Glutamatergic neuron (in vitro differentiated cells): ENCODE results near the gene MFRP. TPM values are rescaled to one million over a fixed set of nuclear protein-coding genes. Genes with fewer than 3 reads are reported as not detected.

Experiments used
- DNase-seq: peaks from one replicate; pipeline ENCODE4 v3.0.0; 2022
- H3K27ac Mint-ChIP-seq: one replicate; pipeline ENCODE4 v1.8.0; 2020; ENCODE audit warnings: mild to moderate bottlenecking, mixed read lengths, inconsistent platforms; ENCODE audit not compliant: unreplicated experiment
- H3K27me3 Mint-ChIP-seq: one replicate; pipeline ENCODE4 v1.8.0; 2020; ENCODE audit warnings: mild to moderate bottlenecking, moderate library complexity, mixed read lengths, inconsistent platforms; ENCODE audit not compliant: unreplicated experiment
- H3K36me3 Mint-ChIP-seq: one replicate; pipeline ENCODE4 v1.8.0; 2020; ENCODE audit warnings: mild to moderate bottlenecking, mixed read lengths, inconsistent platforms; ENCODE audit not compliant: unreplicated experiment
- H3K4me1 Mint-ChIP-seq: one replicate; pipeline ENCODE4 v1.8.0; 2020; ENCODE audit warnings: mild to moderate bottlenecking, low read depth, mixed read lengths, inconsistent platforms; ENCODE audit not compliant: unreplicated experiment
- H3K4me3 Mint-ChIP-seq: one replicate; pipeline ENCODE4 v1.8.0; 2020; ENCODE audit warnings: mild to moderate bottlenecking, mixed read lengths, inconsistent platforms; ENCODE audit not compliant: unreplicated experiment
- H3K9me3 Mint-ChIP-seq: one replicate; pipeline ENCODE4 v1.8.0; 2020; ENCODE audit warnings: mild to moderate bottlenecking, moderate library complexity, mixed read lengths, inconsistent platforms; ENCODE audit not compliant: unreplicated experiment
- CTCF ChIP-seq: fragments of 200-600 bp; sonication (generic); IDR thresholded peaks from one replicate; pipeline ENCODE4 v1.5.0; 2021; ENCODE audit not compliant: partially characterized antibody, unreplicated experiment
- total RNA-seq: library from RNA; stranded (reverse); fragmentation: NEBNext Ultra II Directional; extraction: Animal tissue kit (Norgen Biotek cat#: 25700); gene quantifications from one replicate; pipeline ENCODE4 v1.2.1, GENCODE V29; 2021; ENCODE audit not compliant: unreplicated experiment

Gene MFRP
- total RNA-seq, 1 donor from 2014 or later, result not detected

GRCh38 chr11:119339589-119340334 is 6.7 kb downstream of the MFRP start:
- H3K4me3 Mint-ChIP-seq, result peak overlapping the region; percentile 52
- peak; percentile 89 for DNase-seq
- peaks cover 17% of the 10 kb centered on the region for H3K27me3 Mint-ChIP-seq
- peaks cover 8% of the 10 kb centered on the region for H3K4me1 Mint-ChIP-seq
- no peaks in the 10 kb centered on the region for H3K36me3 Mint-ChIP-seq
- peaks cover 4% of the 10 kb centered on the region for H3K9me3 Mint-ChIP-seq
- no peak overlapping the region for H3K27ac Mint-ChIP-seq
- TF ChIP-seq CTCF, result peak; percentile 99

GRCh38 chr11:119338965-119339588 is 7.4 kb downstream of the MFRP start:
- no peak for DNase-seq
- Mint-ChIP-seq H3K4me3 (peak overlapping the region; percentile 52), H3K4me1 (peaks cover 10% of the 10 kb centered on the region), H3K9me3 (peaks cover 5% of the 10 kb centered on the region), H3K27ac (no peak overlapping the region), H3K36me3 (no peaks in the 10 kb centered on the region), H3K27me3 (peaks cover 17% of the 10 kb centered on the region)
- no peak for TF ChIP-seq CTCF

- H3K36me3 Mint-ChIP-seq, result no peaks in the 10 kb centered on the region
- peak; percentile 77 for TF ChIP-seq CTCF
- H3K9me3 Mint-ChIP-seq, result peaks cover 5% of the 10 kb centered on the region
- peaks cover 14% of the 10 kb centered on the region for H3K27me3 Mint-ChIP-seq
- peaks cover 10% of the 10 kb centered on the region for H3K4me1 Mint-ChIP-seq
- H3K27ac Mint-ChIP-seq, result no peak overlapping the region
- peak overlapping the region; percentile 57 for H3K4me3 Mint-ChIP-seq
- peak; percentile 83 for DNase-seq
Observed at GRCh38 chr11:119338318-119338890, 8.1 kb downstream of the MFRP start.

GRCh38 chr11:119337581-119338317 is 8.8 kb downstream of the MFRP start:
- H3K4me1 Mint-ChIP-seq, result peaks cover 10% of the 10 kb centered on the region
- no peak overlapping the region for H3K27ac Mint-ChIP-seq
- H3K9me3 Mint-ChIP-seq, result peaks cover 5% of the 10 kb centered on the region
- peak; percentile 33 for DNase-seq
- TF ChIP-seq CTCF, result no peak
- no peaks in the 10 kb centered on the region for H3K36me3 Mint-ChIP-seq
- peak overlapping the region; percentile 57 for H3K4me3 Mint-ChIP-seq
- H3K27me3 Mint-ChIP-seq, result peaks cover 10% of the 10 kb centered on the region
